WI38 (cell line): ENCODE results near the gene ABCF1.
"Not testable (repeated sequence)": the region's sequence is repeated elsewhere in the genome, so short reads cannot be mapped to it uniquely, and the experiment has no call there.

Source experiments
- H3K4me3 ChIP-seq: 2 replicates; pipeline ENCODE4 v1.5.1; 2011; ENCODE audit warnings: low read depth, mild to moderate bottlenecking, control low read depth, low read length
- CTCF ChIP-seq: IDR thresholded peaks from 2 replicates; pipeline ENCODE4 v1.5.1; 2012; ENCODE audit warnings: low read depth, mild to moderate bottlenecking, control low read depth, low read length

Gene ABCF1

GRCh38 chr6:30592287-30592686, 21.0 kb downstream of the ABCF1 start:
- no peak for TF ChIP-seq CTCF
- no peak overlapping the region for H3K4me3 ChIP-seq

- not testable (repeated sequence) for H3K4me3 ChIP-seq
- TF ChIP-seq CTCF, result peak; percentile 83
Measured at GRCh38 chr6:30597315-30598144, 26.3 kb downstream of the ABCF1 start.

- no peak for TF ChIP-seq CTCF
- no peak overlapping the region for H3K4me3 ChIP-seq
Measured at GRCh38 chr6:30598912-30599624, 27.8 kb downstream of the ABCF1 start.

- TF ChIP-seq CTCF, result no peak
- H3K4me3 ChIP-seq, result no peak overlapping the region
Measured at GRCh38 chr6:30599625-30600324, 28.5 kb downstream of the ABCF1 start.

- H3K4me3 ChIP-seq, result no peak overlapping the region
- TF ChIP-seq CTCF, result no peak
Measured at GRCh38 chr6:30600451-30600961, 29.3 kb downstream of the ABCF1 start.

GRCh38 chr6:30601436-30601814, 30.2 kb downstream of the ABCF1 start:
- no peak for TF ChIP-seq CTCF
- no peak overlapping the region for H3K4me3 ChIP-seq
